GM12891 (cell line): ENCODE results near the gene RAE1.

Source experiments
- DNase-seq: peaks from one replicate; pipeline ENCODE4 v3.0.0; 2011; ENCODE audit warnings: low spot score; ENCODE audit not compliant: insufficient read length
- FAIRE-seq: peaks from 2 replicates; lab custom pipeline; 2011; peaks lifted over from hg19 to GRCh38; lab: Jason Lieb, UNC
- PAX5 ChIP-seq: IDR thresholded peaks from 2 replicates; pipeline ENCODE4 v1.6.1; 2011; ENCODE audit warnings: low read length, moderate library complexity, mild to moderate bottlenecking; ENCODE audit not compliant: insufficient read depth, severe bottlenecking
- POLR2A ChIP-seq: IDR thresholded peaks from 2 replicates; pipeline ENCODE4 v1.6.1; 2011; ENCODE audit warnings: low read depth, low read length, control low read depth
- POLR2AphosphoS5 ChIP-seq: IDR thresholded peaks from 2 replicates; pipeline ENCODE4 v1.6.1; 2011; ENCODE audit warnings: low read depth, low read length, control low read depth
- POU2F2 ChIP-seq: IDR thresholded peaks from 2 replicates; pipeline ENCODE4 v1.6.1; 2011; ENCODE audit warnings: low read depth, mild to moderate bottlenecking, control low read depth, low read length, moderate library complexity
- SPI1 ChIP-seq: IDR thresholded peaks from 2 replicates; pipeline ENCODE4 v1.6.1; 2011; ENCODE audit warnings: low read depth, low read length, control low read depth
- TAF1 ChIP-seq: IDR thresholded peaks from 2 replicates; pipeline ENCODE4 v1.6.1; 2011; ENCODE audit warnings: low read depth, low read length, control low read depth

RAE1 gene

DNA sequence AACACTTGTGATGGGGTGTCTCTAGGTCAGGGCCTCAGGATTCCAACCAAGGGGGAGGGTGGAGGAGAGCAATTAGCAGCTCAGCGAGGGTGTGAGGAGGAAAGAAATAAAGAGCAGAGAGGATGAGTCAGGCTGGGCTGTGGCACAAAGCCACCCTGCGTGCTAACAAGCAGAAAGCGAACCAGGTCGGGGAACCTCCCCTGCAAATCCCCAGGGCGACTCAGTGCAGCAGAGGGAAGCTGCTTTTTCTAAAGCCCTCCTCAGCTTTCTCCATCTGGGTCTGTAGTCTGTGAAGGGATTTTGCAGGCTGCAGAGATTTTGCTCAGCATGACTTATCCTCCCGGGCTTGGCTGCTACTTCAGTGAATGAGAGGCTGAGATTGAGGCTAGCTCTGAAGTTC, 28.0 kb upstream of the RAE1 start:
- DNase-seq (no peak), FAIRE-seq (no peak)
- TF ChIP-seq SPI1 (no peak), PAX5 (no peak), POU2F2 (no peak), POLR2AphosphoS5 (no peak), POLR2A (no peak), TAF1 (no peak)

DNA sequence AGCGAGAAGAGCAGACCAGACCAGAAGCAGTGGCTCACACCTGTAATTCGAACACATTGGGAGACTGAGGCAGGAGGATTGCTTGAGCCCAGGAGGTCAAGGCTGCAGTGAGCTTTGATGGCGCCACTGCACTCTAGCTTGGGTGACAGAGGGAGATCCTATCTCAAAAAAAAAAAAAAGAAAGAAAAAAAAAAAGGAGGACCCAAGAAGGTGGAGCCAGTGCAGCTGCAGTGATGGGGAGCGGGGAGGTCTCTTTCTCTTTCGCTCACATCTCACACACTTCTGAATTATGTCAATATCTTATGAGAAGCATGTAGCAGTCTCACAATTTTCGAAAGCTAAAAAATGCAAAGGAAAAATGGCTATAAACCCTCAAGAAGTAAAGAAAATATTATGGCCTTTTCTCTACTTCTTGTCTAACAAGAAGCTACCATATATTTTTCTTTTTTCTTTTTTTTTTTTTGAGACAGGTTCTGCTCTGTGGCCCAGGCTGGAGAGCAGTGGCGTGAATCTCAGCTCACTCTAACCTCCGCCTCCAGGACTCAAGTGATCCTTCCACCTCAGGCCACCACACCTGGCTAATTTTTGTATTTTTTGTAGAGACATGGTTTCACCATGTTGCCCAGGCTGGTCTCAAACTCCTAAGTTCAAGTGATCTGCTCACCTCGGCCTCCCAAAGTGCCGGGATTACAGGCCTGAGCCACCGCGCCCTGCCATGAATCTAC, 25.3 kb upstream of the RAE1 start:
- TF ChIP-seq PAX5 (no peak), TAF1 (no peak)
- DNase-seq (no peak), FAIRE-seq (no peak)

DNA sequence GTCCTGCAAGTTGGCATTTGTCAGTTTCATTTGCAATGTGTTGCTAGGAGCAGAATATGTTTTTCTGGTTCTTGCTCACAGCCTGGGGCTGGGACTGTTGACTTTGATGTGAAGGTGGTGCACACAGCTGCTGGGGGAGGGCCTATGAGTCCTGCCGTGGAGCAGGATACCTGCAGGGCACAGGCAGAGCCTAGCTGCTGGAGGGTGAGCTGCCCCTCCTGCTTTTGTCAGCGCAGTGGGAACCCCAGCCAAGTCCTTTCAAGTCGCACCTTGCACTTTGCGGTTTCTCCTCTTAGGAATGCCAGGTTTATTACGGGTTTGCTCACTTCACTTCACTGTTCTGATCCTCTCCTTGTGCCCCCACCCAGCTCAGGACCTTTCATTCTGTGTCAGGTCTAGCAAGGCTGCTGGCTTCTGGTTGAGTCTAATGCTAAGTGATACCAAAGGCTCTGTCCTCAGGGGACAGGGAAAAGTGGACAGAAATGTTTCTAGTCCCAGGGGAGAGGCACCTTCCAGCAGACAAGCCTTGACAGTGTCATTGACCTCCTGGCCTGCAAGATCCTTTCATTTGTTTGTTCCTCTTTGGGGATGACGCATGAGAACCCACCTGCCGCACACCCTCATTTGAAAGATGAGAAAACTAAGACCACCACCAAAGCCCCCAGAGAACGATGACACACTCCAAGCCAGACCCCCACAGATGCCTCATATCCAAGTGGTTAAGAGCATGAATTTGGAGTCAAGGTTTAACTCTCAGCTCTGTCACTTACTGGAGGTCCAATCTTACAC, 24.2 kb upstream of the RAE1 start:
- DNase-seq (no peak), FAIRE-seq (no peak)
- TF ChIP-seq PAX5 = no peak
- TF ChIP-seq POLR2AphosphoS5 = no peak
- TF ChIP-seq SPI1 = no peak
- TF ChIP-seq TAF1 = no peak
- TF ChIP-seq POU2F2 = no peak
- TF ChIP-seq POLR2A = no peak

DNA sequence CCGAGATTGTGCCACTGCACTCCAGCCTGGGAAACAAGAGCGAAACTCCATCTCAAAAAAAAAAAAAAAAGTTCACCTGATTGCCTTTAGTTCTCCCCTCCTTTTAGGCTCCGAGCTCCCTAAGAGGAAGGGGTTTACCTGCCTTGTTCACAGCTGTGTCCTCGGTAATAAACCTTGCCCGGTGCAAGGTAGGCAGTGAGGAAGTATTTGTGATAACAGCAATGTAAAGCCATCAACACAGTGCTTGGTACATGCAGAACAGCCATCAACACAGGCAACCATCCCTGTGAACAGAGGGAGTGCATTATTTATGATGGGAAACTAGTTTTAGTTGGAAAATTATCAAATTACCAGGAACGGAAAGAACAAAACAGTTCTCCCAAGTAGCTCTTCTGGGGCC, 23.2 kb upstream of the RAE1 start:
- FAIRE-seq (no peak), DNase-seq (no peak)
- TF ChIP-seq TAF1 = no peak
- no peak for TF ChIP-seq POLR2AphosphoS5
- TF ChIP-seq POU2F2 = no peak
- no peak for TF ChIP-seq SPI1
- TF ChIP-seq POLR2A = no peak
- TF ChIP-seq PAX5 = no peak

DNA sequence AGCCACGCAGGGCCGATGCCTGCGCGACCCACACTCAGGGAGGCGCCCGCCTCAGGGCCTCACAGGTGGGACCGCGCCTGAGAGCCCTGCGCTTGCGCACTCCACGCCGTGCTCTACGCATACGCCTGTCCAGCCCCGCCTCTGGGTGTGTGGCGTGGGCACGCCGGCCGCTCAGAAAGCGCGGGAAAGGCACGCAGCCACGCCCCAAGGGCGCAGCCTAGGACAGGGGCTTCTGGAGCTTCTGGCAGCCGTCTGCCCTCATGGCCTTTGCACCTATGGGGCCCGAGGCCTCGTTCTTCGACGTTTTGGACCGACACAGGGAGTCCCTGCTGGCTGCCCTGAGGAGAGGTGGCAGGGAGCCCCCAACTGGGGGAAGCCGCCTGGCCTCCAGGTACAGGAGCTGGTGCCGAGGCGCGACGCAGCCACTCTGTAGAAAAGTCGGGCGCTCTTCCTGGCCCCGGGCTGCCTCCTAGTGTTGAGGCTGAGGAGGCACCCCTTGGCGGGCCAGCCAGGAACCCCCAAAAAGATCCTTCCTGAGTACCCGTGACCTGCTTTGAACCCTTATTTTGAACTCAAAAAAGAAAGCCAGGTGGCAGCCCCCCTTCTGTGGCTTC, 21.3 kb upstream of the RAE1 start, which contains the start of gene SPO11:
Gene SPO11 (plus strand): TSS at position 196 of the 614 bp plus-strand sequence. CDS start 65 bp downstream, at position 261.
- no peak for FAIRE-seq
- no peak for TF ChIP-seq POLR2AphosphoS5
- no peak for TF ChIP-seq POLR2A
- no peak for TF ChIP-seq TAF1
- TF ChIP-seq SPI1 = no peak
- TF ChIP-seq PAX5 = no peak
- TF ChIP-seq POU2F2 = no peak
- DNase-seq = no peak

DNA sequence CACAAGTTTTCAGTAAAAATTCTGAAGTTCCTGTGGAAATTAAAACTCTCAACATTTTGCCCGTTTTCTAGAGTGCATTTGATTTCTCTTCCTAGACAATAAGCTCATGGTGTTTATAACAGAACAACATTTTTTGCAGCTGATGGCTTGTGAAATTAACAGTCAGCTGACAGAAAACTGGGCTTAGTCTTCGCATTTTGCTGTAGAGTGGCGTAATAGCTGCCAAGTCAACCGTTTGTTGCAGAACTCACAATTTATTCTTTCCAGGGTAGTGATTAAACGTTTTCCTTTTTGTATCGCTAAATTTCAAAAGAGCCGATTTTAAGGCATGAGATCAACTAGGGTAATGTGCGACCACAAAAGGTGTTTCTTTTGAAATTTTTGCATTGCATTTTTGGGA, 20.1 kb upstream of the RAE1 start:
- no peak for TF ChIP-seq SPI1
- TF ChIP-seq TAF1 = no peak
- no peak for TF ChIP-seq POU2F2
- no peak for TF ChIP-seq POLR2AphosphoS5
- TF ChIP-seq POLR2A = no peak
- no peak for TF ChIP-seq PAX5
- FAIRE-seq = no peak
- DNase-seq = no peak

DNA sequence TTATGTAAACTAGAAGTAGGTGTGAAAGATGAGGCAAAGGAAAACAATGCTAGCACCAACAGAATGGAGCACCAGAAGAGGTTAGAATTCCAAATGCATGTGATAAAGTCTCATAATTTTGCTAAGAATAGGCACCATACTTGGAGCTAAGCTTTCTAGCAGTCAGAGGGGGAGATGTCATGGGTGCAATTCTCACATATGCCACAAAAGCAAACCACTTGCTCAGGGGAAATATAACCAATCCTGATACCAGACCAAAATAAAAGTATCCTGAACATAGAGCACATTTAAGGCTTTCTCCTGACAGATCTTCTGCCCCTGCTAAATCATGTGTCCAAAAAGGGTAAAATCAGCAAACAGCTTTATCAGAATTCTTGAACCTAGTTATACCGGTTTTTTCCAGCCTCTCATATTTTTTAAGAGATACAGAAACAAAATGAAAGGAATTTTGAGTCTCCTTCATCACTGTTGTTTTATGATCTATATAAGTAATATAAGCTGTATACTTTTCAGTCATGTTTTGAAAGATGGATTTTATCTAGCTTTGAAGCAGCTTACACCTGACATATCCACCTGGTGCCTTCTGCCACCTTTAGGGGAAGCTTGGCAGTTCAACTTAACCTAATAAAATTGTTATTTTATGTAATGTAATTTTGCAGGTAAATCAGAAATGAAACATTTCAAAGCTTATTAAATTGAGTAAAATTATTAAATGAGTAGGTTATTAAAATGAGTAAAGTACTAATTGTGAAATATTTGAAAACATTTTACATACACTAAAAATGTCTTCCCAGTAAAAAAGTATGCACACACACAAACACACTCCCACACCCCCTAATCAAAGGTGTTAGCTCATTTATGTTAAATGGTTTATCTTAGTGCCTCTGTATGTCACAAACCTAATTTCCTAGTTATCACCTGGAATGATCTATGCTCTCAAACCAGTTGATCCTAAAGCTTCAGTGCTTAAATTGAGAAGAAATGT, 18.7 kb upstream of the RAE1 start:
- DNase-seq = no peak
- TF ChIP-seq TAF1 (no peak), POLR2AphosphoS5 (no peak), POU2F2 (no peak), PAX5 (no peak), SPI1 (no peak), POLR2A (no peak)
- no peak for FAIRE-seq

DNA sequence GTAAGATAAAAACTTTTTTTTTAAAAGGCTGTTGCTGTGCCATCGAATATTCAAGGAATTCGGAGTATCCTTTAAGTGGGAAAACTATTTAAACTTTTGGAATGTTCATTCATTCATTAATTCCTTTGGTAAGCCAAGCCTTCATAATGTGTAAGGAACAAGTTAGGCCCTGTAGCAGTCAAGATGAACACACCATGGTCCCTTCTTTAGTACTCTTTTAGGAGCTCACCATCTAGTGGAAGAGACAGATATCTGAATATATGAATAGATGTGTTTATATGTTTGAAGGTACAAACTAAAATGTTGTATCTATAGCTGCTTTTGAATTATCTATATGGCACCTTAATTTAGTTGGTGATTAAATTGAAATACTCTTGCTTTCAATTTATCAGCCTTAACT, 15.7 kb upstream of the RAE1 start:
- DNase-seq (no peak), FAIRE-seq (no peak)
- TF ChIP-seq SPI1 = no peak
- no peak for TF ChIP-seq PAX5
